HG02798 (cell line): ENCODE measurements around the gene COL9A3.
A peak's percentile ranks its signal among the peaks of the same experiment; 100 is the strongest.

Experiments used
- ATAC-seq: cut with Tn5 transposase; IDR thresholded peaks from one replicate; pipeline ENCODE4 v1.9.1; 2021; ENCODE audit warnings: mild to moderate bottlenecking; ENCODE audit not compliant: unreplicated experiment, poor library complexity

Gene COL9A3

GRCh38 chr20:62778058-62778457, 38.8 kb upstream of the COL9A3 start:
- no peak for ATAC-seq

- no peak for ATAC-seq
Observed at GRCh38 chr20:62778601-62779416, 38.0 kb upstream of the COL9A3 start.

- no peak for ATAC-seq
Observed at GRCh38 chr20:62779417-62779685, 37.5 kb upstream of the COL9A3 start.

GRCh38 chr20:62780204-62780603, 36.6 kb upstream of the COL9A3 start:
- ATAC-seq, result no peak

GRCh38 chr20:62780696-62781095, 36.2 kb upstream of the COL9A3 start:
- ATAC-seq, result no peak

GRCh38 chr20:62782149-62782892, 34.5 kb upstream of the COL9A3 start:
- no peak for ATAC-seq

- ATAC-seq, result no peak
Observed at GRCh38 chr20:62782893-62783278, 34.0 kb upstream of the COL9A3 start.

GRCh38 chr20:62784497-62784896, 32.4 kb upstream of the COL9A3 start:
- ATAC-seq, result no peak

GRCh38 chr20:62785393-62785792, 31.5 kb upstream of the COL9A3 start:
- ATAC-seq, result no peak

- no peak for ATAC-seq
Observed at GRCh38 chr20:62786157-62786556, 30.7 kb upstream of the COL9A3 start.

GRCh38 chr20:62787321-62787720, 29.5 kb upstream of the COL9A3 start:
- ATAC-seq, result no peak

GRCh38 chr20:62787866-62788265, 29.0 kb upstream of the COL9A3 start:
- no peak for ATAC-seq

GRCh38 chr20:62788607-62789006, 28.2 kb upstream of the COL9A3 start:
- no peak for ATAC-seq

GRCh38 chr20:62790075-62790474, 26.8 kb upstream of the COL9A3 start:
- ATAC-seq, result no peak

GRCh38 chr20:62791301-62792181, 25.3 kb upstream of the COL9A3 start:
- ATAC-seq, result no peak

- ATAC-seq, result no peak
Observed at GRCh38 chr20:62792182-62792939, 24.5 kb upstream of the COL9A3 start.

GRCh38 chr20:62792940-62793756, 23.7 kb upstream of the COL9A3 start:
- no peak for ATAC-seq

GRCh38 chr20:62793757-62794006, 23.2 kb upstream of the COL9A3 start:
- ATAC-seq, result no peak

- peak; percentile 82 for ATAC-seq
Observed at GRCh38 chr20:62794007-62794724, 22.7 kb upstream of the COL9A3 start.
